ENCODE measurements around the gene DNAJB6.

- TF ChIP-seq POLR2AphosphoS5 (IDR thresholded peaks at IDR 0.05) (no peak), POLR2A (IDR thresholded peaks at IDR 0.05) (no peak), CTCF (IDR thresholded peaks at IDR 0.05) (no peak)
Observed at GRCh38 chr7:157380416-157380815, 43.6 kb downstream of the DNAJB6 start.
